T-helper 2 cell treated with Interferon-gamma antibody and Interleukin-4, amounts not matched to agents 100 ng/mL and 5 ng/mL, for 36 hours (primary cell): ENCODE results near the gene KIN. TPM values are rescaled to one million over a fixed set of nuclear protein-coding genes. Genes with fewer than 3 reads are reported as not detected.
"Not testable (repeated sequence)": the region's sequence is repeated elsewhere in the genome, so short reads cannot be mapped to it uniquely, and the experiment has no call there.

ENCODE experiments used
- intact Hi-C: fragments of 100-400 bp; cut with micrococcal nuclease; formaldehyde crosslinking; loops from one replicate; pipeline ENCODE4 v1.15.1; 2023
- total RNA-seq: library from RNA; stranded (reverse); gene quantifications from 2 replicates; pipeline ENCODE4 v1.2.3, GENCODE V29; 2022

KIN gene
- total RNA-seq, 1 donor from 2014 or later: 15.3 TPM

GRCh38 chr10:7738536-7739407, 49.0 kb downstream of the KIN start:
- intact Hi-C loops: no loop called here

GRCh38 chr10:7734821-7735220, 53.0 kb downstream of the KIN start:
- intact Hi-C loops: no loop called here

- intact Hi-C loops: no loop called here
These were observed 64.8 kb downstream of the KIN start for GRCh38 chr10:7722927-7723529.

- intact Hi-C loops: no loop called here
These were observed 67.3 kb downstream of the KIN start for GRCh38 chr10:7720478-7720877.

- intact Hi-C loops: no loop called here
These were observed 69.1 kb downstream of the KIN start for GRCh38 chr10:7718685-7719084.

GRCh38 chr10:7717767-7718166, 70.0 kb downstream of the KIN start:
- intact Hi-C loops: no loop called here

- intact Hi-C loops: no loop called here
These were observed 72.3 kb downstream of the KIN start for GRCh38 chr10:7715515-7715914.

GRCh38 chr10:7711075-7711474, 76.7 kb downstream of the KIN start:
- intact Hi-C loops: not testable (repeated sequence)

- intact Hi-C loops: no loop called here
These were observed 77.3 kb downstream of the KIN start for GRCh38 chr10:7710446-7710845.

- intact Hi-C loops: no loop called here
These were observed 79.0 kb downstream of the KIN start for GRCh38 chr10:7708832-7709231.

GRCh38 chr10:7707858-7708622, 79.8 kb downstream of the KIN start:
- intact Hi-C loops: no loop called here

GRCh38 chr10:7707102-7707501, 80.7 kb downstream of the KIN start:
- intact Hi-C loops: no loop called here

- intact Hi-C loops: no loop called here
These were observed 81.2 kb downstream of the KIN start for GRCh38 chr10:7706534-7707073.

- intact Hi-C loops: no loop called here
These were observed 82.5 kb downstream of the KIN start for GRCh38 chr10:7705341-7705740.

- intact Hi-C loops: no loop called here
These were observed 83.4 kb downstream of the KIN start for GRCh38 chr10:7704071-7705016.

GRCh38 chr10:7703140-7703539, 84.7 kb downstream of the KIN start, which contains the start of gene ITIH2:
Gene ITIH2, plus strand, starts transcription at chr10:7703316. Its CDS starts 119 bp downstream, at chr10:7703435.
- intact Hi-C loops: no loop called here

GRCh38 chr10:7702288-7702812, 85.4 kb downstream of the KIN start:
- intact Hi-C loops: no loop called here

GRCh38 chr10:7701158-7701742, 86.5 kb downstream of the KIN start:
- intact Hi-C loops: no loop called here
